Epidermal melanocyte (primary cell): Measurements from ENCODE around the gene SLC1A3.

Experiments
- DNase-seq: peaks from one replicate; pipeline ENCODE4 v3.0.0; 2011; ENCODE audit warnings: low spot score; ENCODE audit not compliant: insufficient read length

SLC1A3 gene

DNA sequence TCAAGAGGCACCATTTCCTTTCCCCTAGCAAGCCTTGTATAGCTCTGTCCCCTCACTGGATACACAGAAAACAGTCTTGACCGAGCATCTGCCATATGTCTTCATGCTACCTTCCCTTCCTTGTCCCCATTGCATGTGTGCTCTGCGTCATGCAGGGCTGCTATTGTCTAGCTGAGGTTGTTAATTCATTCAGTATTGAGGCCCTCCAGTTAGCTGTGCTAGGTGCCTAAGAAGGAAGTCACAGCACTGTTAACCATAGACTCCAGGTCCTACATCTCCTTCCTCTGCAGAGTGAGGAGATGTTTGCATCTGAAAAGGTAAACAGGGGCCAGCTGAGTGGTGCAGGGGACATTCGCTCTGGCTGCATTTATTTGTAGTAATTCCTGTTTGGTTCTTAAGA, 48.2 kb downstream of the SLC1A3 start:
- DNase-seq: no peak

DNA sequence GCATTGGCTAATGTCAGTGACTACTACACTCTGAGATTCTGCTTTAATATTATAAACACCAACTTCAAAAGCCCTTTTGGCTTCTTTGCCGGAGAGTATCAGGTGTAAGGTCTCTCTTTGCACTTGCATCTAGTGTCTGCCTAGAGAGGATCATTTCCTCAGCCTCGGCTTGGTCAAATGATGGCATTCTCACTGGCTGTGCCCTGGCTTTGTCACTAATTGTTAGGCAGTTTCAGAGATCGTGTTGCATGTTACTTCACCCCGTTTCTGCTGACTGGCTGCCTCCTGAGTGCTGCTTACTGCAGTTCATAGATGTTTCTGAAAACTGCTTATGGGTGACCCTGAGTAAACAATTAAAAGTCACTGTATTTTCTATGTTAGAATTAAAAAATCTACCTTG, 48.8 kb downstream of the SLC1A3 start:
- no peak for DNase-seq

DNA sequence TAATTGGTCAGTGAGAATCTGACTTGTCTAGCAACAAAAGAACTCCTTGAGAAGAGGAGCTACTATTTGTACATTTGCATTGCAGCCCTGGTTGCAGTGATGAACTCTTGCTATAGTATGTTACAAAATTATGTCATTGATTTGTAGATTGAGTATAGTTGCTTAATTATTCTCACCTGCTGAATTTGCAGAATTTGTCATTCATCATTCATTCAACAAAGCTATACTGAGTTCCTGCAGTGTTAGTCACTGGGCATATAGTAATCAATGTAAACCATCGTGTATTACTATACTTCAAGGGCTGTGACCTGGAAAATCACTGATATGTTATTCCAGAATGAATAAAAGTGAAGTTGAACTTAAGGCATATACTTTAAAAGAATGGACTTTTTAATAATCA, 50.1 kb downstream of the SLC1A3 start:
- no peak for DNase-seq

DNA sequence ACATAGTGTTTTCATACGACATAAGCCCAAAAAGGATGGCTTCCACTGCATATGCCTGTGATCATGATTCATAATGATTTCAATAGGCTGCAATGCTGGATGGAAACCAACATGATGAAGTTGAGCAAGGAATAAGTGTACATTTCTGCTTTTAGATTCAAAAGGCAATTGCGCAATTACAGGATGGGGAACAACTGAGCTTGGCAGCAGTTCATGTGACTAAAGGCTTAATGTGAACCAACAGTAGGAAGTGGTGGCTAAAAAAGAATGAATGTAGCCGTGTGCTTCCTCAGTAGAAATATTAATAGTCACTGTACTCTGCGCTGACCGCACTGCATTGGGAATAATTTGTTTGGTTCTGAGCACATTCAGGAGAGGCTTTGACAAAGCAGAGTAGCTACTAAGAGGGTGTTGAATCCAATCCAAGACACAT, 51.2 kb downstream of the SLC1A3 start:
- DNase-seq: peak; percentile 49

DNA sequence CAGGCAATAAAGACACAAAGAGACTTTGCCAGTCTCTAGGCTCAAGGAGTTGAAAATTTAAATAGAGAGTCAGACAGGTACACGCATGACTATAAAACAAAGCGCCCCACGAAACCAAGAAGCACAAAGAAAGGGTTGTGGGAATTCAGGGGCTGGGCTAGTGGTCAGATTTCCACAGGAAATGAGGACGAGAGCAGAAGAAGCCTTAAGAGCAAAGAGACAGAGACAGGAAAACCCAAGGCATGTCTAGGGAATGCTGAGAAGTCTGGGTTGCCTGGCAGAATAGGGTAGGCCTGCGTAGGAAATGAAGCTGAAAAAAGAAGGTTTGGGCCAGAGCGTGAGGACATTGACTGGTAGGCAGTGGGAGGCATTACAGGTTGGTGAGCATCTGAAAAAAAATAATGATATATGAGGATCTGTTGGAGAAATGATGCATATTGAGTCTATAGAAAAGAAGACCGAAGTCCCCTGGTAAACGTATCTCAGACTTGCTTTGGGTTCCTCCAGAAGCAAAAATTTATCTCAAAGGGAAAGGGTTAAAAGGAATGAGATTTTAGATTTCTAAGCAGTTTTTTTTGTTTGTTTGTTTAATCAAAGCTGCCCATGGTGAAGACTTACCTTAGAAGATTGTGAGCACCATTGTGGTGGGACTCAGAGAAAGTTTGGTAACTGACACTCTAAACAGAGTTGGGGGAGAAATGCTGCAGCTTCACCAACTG, 51.8 kb downstream of the SLC1A3 start:
- DNase-seq: no peak

DNA sequence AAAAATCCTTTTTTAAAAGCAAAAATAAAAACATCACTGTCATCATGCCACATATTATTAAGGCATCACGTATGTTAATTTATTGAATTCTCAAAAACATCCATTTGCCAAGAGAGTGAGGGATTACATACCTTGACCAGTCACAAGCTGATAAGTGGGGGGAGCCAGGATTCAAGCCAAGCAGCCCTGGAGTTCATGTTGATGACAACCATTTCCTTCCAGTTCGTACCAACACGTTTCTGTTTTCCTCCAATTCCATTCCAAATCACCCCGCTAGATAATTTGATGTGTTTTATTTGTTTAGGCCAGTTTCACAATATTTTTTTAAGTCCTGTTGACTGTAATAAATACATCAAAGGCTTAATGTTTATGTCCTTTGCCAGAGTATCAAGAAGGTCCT, 53.0 kb downstream of the SLC1A3 start:
- DNase-seq: no peak

DNA sequence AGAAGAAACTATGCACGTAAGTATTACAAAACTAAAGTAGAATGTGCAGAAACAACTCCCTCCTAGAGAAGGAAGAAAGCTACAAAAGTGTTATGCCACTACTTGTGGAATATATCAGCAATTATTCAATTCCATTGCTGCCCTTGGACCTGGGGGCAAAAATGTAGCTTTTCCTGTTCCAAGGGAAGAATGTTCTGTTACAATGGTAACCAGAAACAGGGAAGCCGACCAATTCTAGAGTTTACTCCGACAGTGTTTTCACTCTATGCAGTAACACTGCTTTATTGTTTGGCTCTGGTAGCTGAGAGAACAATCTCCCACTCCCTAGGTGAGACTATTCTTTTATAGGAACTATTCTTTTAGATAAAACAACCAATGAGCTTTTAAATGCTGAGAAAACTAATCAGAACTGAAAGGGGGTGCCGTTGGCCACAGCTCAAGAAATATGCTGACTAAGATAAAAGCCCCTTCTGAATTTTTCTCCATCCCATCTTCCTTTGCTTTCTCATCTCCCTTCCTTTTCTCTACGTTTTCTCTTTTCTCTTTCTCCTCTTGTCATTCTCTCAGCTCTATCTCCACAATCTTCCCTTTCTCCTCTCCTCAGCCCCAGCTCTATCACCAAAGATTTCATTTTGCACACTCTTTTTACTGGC, 54.1 kb downstream of the SLC1A3 start:
- no peak for DNase-seq

DNA sequence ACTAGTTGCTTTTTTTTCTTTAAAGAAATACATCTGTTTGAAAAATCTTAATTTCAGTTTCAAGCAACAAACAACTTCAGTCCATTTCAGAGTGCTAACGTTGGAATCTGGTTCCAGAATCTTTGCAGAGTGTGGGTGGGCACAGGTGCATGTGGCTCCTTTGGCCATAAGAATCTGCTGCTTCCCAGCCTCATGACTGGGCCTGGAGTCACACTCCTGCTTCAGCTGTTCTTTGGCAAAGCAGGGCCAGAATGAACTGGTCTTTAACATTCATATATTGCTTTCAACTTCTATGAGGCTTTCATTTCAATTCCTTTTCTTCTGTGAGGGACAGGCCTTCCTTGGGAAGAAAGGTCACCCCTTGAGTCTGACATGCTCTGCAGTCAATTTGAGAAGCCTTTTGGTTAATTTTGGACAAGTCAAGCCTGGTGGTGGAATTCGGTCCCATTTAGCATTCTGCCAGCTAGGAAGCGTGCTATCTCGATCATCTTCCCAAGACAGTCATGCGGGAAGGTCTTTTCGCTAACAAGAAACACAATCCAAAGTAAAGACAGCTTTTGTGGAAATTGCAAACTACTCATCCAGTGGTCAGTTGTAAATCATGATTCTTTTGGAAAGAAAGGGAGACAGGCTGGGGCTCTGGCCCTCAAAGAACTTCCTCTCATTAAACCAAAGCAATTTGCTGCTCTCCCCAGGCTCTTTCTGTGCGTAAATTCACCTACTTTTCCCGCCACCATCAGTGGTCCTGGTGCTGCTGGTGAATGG, 55.2 kb downstream of the SLC1A3 start:
- no peak for DNase-seq

DNA sequence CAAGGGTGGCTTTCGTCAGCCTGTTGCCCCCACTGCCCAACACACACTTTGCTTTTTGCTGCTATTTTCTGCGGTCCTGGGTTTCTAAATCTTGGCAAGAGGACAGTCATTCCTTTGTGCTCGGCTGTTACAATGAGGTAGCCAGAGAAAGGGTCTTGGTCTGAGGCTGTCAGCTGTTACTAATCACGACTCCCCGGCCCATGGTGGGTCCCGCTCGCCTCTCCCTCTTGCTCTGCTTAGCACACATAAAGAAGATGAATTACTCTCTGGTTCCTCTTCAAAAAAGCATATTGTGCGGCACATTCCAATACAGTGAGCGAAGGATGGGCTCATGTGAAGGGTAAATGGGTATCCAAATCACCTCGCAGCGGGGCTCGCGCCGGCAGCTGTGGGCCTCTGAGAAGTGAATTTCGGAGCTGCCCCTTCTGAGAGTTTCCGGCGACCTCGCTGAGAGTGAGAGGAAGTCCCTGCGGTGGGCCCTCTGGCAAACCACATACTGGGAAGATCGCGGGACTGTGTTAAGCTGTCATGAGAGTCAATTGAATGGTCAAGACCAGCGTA, 56.0 kb downstream of the SLC1A3 start:
- DNase-seq: no peak

DNA sequence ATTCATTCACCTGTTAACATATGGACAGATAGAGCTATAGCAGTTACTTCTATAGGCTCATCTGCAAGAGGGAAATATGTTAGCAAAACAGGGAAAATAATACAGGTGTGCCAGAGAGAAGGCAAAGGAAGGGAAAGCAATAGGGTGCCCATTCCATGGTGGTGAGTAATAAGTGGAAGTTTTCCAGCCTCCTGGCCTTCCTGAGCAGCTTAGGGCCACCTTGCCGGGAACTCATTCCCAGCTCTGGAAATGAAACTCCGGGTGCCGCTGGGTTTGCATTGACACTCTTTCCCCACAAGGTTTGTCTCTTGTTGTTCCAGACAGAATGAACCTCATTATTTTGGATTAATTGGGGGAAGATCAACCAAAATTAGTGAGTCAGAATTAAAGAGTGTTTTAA, 58.4 kb downstream of the SLC1A3 start:
- DNase-seq: no peak

DNA sequence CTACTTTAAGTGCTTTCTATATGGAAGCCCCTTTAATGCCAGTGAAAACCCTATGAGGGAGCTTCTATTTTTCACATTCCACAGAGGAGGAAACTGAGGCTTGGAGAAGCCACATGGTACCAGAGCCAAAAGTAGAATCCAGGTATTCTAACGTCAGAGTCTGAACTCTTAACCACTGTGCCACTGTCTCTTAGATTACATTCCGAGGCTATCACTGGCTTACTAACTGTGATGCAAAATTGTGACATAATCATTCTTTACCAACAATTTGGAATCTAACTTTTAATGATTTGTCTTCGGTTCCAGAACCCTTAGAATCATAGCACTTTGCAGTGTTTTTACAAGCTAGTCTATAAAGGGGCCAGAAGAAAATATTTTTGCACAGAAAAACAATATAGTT, 59.2 kb downstream of the SLC1A3 start:
- no peak for DNase-seq

DNA sequence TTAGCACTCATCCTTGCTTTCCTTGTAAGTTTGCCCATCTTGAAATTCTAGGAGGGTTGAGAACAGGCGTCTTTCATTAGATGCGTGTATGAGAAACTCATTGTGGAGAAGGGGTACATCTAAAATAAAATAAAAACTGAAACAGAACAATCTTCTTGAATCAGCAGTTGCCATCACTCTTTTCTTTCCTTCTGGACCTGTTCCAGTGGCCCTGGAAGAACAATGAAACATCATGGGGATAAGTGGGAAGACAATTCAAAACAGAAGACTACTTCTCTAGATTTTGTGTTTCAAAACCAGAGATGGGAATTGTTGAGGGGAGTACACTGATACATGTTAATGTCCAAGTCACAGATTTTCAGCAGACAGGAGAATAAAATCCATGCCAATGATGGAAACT, 59.9 kb downstream of the SLC1A3 start:
- DNase-seq: no peak

DNA sequence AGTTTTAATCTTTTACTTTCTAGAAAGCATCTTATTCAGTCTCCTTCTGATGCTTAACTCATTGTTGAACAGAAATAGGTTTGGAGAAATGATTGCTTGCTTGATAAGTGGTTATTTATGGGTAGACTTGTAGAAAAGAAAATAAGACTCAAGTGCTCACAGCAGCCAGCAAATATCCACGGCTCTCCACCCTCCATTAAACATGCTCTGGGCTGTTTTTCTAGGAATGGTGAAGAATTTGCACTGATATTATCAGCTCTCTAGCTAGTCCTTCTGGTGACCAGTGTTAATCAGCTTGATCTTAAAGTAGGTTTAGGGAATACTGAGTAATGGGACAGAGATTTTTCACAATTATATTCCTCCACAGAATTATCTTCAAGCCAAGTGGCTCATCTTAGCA, 60.6 kb downstream of the SLC1A3 start:
- DNase-seq: no peak

DNA sequence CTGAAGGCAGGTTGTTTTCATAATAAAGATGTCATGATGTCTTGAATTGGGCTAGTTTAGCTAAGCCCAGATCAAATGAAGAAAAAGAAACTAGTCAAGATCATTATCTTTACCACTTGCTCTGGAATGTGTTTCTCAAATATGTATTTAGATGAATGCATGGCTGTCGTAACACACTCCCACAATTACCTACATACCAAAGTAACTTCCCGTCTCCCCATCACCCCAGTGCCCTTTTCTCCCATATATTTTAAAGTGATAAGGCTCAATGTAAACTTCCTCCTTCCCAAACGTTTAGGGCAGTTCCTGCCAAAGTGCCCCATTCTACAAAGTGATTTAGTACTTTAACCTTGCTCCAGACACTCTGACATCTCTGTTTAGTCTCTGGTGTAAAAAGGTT, 61.4 kb downstream of the SLC1A3 start:
- no peak for DNase-seq

DNA sequence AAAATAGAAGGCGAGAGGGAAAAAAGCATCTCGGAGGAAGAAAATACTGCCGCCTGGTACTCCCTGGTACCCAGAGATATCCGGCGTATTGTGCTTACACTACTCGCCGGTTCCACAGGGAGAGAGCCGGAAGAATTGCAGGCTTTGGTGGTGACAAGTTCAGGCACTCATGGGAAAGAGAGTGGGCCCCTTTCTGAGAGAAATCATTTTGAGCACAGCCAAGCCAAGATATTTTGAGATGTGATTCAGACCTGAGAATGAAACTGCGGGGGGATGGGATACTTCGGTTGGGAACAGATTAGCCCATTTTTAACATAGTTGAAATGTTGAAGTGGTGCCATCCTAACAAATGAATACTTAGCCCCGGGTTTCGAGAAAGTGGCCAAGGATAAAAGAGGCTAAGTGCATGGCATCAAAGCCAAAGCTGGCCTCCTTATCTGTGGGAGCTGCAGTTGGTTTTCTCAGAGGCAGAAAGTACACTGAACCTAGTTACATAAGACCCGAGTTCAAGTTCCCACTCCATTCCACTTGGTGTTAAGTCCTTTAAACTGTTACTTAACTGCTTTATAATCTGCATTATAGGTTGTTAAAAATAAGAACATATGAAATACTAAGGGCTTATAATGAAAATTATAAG, 62.7 kb downstream of the SLC1A3 start:
- no peak for DNase-seq

DNA sequence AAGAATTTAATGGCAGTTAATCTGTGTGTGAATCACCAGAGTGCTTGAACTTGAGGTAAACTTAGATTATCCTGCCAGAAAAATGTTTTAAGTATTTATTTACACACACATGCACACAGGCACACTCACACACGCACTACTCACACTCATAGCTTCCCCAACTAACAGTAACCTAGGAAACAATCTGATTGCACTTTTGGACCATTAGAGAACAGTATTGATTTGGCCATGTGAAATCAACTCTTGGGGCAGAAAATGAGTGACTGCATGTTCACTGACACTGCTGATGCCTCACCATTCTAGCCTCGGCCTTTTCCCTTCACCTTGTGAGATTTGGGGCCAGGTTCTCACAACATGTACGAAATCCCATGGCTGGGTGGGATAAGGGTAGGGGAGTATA, 64.1 kb downstream of the SLC1A3 start:
- no peak for DNase-seq

DNA sequence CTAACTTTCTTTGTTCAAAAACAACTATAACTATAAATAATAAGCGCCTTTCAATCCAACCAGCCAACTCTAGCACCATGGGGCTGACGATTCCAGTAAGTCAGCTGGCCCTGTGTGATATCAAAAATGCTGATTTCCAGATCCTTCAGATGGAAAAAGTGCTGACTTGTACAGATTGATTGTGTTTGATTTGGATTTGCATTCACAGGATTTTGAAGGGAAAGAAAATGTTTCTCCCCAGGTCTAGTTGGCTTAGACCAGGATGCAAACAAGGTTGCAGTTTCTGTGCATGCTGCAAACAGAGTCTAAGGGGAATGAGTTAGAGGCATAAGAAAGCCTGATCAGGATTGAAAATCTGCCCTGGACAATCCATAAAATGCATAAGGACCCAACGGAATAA, 68.9 kb downstream of the SLC1A3 start:
- DNase-seq: no peak

DNA sequence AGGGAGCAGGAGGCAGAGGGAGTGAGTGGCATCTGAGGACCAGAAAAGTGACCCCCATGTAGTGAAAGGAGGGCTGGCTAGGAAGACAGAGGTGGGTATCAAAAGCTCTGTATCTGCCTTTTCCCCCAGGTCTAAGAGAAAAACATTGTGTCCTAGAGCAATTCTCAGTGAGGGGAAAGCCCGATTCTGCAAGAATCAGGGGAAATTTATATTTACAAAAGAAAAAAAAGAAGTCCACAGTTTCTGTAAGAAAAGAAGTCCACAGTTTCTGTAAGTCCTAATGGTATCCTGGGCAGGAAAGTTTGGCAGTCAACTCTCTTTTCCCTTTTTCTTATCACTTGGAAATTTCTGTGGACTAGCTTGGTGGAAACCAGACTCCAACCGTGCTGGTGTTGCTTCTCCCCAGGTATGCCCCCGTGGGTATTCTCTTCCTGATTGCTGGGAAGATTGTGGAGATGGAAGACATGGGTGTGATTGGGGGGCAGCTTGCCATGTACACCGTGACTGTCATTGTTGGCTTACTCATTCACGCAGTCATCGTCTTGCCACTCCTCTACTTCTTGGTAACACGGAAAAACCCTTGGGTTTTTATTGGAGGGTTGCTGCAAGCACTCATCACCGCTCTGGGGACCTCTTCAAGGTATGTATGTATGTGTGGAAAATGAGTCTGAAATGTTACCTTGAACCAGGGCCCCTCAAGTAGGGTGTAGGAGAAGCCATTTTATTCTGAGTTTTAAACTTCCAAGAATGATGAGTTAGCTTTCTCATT, 73.0 kb downstream of the SLC1A3 start:
- DNase-seq: no peak

DNA sequence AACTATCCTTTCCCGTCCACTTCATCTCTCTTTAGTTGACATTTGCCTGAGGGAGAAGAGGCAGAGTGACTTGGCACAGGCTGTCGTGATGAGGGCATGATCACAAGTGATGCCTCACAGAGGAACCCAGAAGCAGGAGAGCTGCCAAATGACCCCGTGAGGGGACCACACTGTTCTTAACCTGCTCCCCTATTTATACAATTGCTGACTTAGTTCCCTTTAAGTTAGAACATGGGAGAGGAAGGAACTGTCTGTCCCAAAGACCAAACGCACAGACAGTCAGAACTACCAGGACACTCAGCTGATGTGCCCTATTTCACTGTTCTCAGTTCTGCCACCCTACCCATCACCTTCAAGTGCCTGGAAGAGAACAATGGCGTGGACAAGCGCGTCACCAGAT, 73.7 kb downstream of the SLC1A3 start:
- no peak for DNase-seq

DNA sequence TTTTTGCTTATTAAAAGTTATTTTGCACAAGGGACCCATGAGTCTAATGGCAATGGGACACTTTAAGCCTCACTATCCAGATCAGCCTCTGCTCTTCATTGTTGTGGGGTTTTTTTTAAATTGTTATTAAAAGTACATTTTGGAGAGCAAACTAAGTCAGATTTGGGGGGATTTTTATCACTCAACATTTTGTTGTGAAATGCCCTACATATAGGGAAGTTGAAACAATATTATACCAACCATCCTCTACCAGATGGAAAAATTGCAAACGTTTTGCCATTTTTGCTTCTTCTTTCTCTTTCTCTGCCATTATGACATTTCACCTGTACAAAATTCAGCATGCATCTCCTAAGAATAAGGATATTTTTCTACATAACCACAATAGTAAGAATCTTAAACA, 75.3 kb downstream of the SLC1A3 start:
- DNase-seq: no peak

DNA sequence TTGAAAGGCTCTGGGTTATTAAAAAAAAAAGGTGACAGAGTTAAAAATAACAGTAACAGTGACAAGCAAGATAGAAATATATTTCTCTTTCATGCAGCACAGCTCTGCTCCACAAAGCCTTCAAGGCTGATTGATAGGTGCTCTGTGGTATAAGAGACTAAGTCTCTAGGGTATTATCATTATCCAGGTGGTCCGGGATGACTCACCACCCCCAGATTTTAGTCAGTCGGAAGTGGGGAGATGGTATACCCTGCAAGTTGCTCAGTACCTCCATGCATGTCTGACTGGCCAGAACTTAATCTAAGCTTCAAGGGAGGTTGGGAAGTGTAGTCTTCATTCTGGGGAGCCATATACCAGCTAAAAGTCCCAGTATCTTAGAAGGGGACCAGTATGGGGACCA, 76.1 kb downstream of the SLC1A3 start:
- no peak for DNase-seq
